ENCODE measurements around the gene ESRRG. TPM values are rescaled to one million over a fixed set of nuclear protein-coding genes. Genes with fewer than 3 reads are reported as not detected.

The ESRRG gene
- total and polyA plus RNA-seq, 12 donors: 3.8 to 49.5 (median 35.9) TPM

DNA sequence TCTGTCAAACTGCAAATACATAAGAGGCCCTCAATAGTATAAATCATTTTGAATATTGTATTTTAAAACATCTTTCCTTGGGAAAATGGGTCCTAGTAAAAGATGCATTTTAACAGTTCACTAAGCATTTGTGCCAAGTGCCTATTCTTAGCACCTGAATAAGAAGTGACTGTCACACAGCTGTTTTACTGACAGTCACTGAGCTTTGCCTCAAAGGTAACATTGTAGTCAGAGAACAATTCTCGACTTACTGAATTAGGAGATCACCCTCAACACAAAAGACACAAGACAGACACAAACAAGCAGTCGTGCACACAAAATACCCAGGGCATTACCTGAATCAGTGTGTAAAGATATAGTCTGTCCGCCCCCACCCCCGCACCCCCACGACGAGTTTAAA lies 408 bp downstream of the ESRRG start:
- Histone ChIP-seq H3K9me3 (no peaks in the 10 kb centered on the region), H3K27ac (peak overlapping the region in 9 of 10 donors; percentile 29 to 67 (median 50)), H3K27me3 (peaks cover 0 to 56% (median 28%) of the 10 kb centered on the region in 7 donors), H3K36me3 (no peaks in the 10 kb centered on the region), H3K4me1 (peaks cover 0 to 8% (median 0%) of the 10 kb centered on the region in 9 donors), H3K4me3 (peak overlapping the region; percentile 12 to 57 (median 45))
- ATAC-seq (peak in 7 of 8 donors; percentile 50 to 76 (median 73)), DNase-seq (no peak)
- intact Hi-C loops (cut with DNase I): loop anchor here in 3 of 10 donors (5.0 to 10.0 kb wide), 3 partner anchors 118 to 408 kb away; no protein-coding TSS in a partner anchor
- TF ChIP-seq, protein P1, sequence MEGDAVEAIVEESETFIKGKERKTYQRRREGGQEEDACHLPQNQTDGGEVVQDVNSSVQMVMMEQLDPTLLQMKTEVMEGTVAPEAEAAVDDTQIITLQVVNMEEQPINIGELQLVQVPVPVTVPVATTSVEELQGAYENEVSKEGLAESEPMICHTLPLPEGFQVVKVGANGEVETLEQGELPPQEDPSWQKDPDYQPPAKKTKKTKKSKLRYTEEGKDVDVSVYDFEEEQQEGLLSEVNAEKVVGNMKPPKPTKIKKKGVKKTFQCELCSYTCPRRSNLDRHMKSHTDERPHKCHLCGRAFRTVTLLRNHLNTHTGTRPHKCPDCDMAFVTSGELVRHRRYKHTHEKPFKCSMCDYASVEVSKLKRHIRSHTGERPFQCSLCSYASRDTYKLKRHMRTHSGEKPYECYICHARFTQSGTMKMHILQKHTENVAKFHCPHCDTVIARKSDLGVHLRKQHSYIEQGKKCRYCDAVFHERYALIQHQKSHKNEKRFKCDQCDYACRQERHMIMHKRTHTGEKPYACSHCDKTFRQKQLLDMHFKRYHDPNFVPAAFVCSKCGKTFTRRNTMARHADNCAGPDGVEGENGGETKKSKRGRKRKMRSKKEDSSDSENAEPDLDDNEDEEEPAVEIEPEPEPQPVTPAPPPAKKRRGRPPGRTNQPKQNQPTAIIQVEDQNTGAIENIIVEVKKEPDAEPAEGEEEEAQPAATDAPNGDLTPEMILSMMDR (IDR thresholded peaks at IDR 0.05): no peak
- WGBS, 2 donors: 1 to 2% methylated on average over 6 of the region's 6 CpGs

DNA sequence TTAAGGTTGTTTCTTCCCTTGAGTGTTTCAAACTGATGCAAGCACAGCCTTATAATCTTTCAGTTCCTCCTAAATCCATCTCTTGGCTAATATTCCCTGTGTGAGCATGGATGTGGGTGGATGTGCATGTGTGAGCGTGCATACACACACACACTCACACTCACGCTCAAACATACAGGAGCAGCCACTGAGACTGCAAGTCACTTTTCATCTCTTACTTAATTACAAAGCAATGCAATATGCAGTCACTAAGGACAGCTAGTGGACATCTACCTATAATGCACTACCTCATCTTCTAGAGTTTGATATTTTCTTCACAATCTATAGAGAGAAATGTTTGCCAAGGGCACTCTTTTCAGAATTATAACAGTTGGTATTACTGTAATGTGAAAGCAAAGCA lies 1.4 kb downstream of the ESRRG start:
- ATAC-seq (peak in 5 of 8 donors; percentile 27 to 58 (median 50)), DNase-seq (no peak)
- intact Hi-C loops (cut with DNase I): loop anchor here in 3 of 10 donors (5.0 to 10.0 kb wide), 3 partner anchors 117 to 407 kb away; no protein-coding TSS in a partner anchor
- H3K4me3 ChIP-seq: peak overlapping the region in 9 of 10 donors; percentile 25 to 57 (median 49)
- peaks cover 0 to 8% (median 0%) of the 10 kb centered on the region in 9 donors for H3K4me1 ChIP-seq
- peak overlapping the region in 9 of 10 donors; percentile 14 to 67 (median 41) for H3K27ac ChIP-seq
- TF ChIP-seq, protein P1 (IDR thresholded peaks at IDR 0.05): peak in 3 of 9 donors; percentile 18 to 25 (median 21)
- peaks cover 0 to 56% (median 28%) of the 10 kb centered on the region in 7 donors for H3K27me3 ChIP-seq
- 36 to 45% methylated on average over 2 of the region's 2 CpGs for WGBS, 2 donors
- H3K9me3 ChIP-seq: no peaks in the 10 kb centered on the region
- H3K36me3 ChIP-seq: no peaks in the 10 kb centered on the region

DNA sequence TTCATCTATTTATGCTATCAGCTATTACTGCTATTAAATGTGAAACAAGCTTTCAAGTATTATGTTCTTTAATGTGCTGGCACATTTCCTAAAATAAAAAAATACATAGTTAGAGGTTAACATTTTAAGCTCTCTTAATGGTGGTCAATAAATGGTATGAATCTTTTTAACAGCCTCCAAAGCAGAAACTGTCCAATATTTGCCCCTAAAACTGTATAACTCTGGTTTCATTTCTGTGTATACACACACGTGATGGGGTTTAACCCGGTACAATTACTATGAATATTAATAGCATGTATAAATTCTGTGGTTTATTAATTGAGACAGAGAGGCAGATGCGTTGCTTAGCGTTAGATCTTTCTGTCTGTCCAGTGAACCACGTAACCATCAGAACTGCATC lies 2.2 kb downstream of the ESRRG start:
- 40 to 53% methylated on average over 5 of the region's 5 CpGs for WGBS, 2 donors
- Histone ChIP-seq H3K4me1 (peaks cover 0 to 8% (median 4%) of the 10 kb centered on the region in 9 donors), H3K27ac (peak overlapping the region in 5 of 10 donors; percentile 23 to 59 (median 40)), H3K4me3 (peak overlapping the region in 9 of 10 donors; percentile 25 to 57 (median 49)), H3K36me3 (no peaks in the 10 kb centered on the region), H3K9me3 (no peaks in the 10 kb centered on the region), H3K27me3 (peaks cover 0 to 54% (median 28%) of the 10 kb centered on the region in 7 donors)
- intact Hi-C loops (cut with DNase I): loop anchor here in 3 of 10 donors (5.0 to 10.0 kb wide), 3 partner anchors 116 to 406 kb away; no protein-coding TSS in a partner anchor
- no peak for ATAC-seq
- DNase-seq: no peak
- TF ChIP-seq, protein P1 (IDR thresholded peaks at IDR 0.05): no peak

DNA sequence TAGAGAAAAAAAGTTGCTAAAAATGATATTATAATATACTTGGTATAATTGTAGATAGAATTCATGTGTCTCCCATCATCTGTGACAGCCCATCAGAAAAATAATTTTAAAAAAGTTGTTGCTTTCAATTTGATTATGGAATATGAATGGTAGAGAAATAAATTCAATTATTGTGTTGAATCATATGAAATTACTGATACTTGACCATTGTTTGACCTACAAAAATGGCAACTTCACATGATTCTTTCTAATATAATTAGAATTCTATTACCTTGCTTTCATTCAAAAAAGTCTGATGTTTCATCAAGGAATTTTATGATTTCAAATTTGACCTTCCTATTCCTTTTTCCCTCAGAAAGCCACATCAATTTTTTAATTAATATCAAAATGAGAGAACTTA lies 11.5 kb downstream of the ESRRG start:
- TF ChIP-seq, protein P1 (IDR thresholded peaks at IDR 0.05): no peak
- DNase-seq: no peak
- no peaks in the 10 kb centered on the region for H3K36me3 ChIP-seq
- ATAC-seq: no peak
- H3K4me3 ChIP-seq: no peak overlapping the region
- peaks cover 0 to 3% (median 0%) of the 10 kb centered on the region in 7 donors for H3K27me3 ChIP-seq
- H3K9me3 ChIP-seq: no peaks in the 10 kb centered on the region
- H3K27ac ChIP-seq: no peak overlapping the region
- intact Hi-C loops (cut with DNase I): loop anchor here in 1 of 10 donors (10.0 kb wide), 1 partner anchor 107 kb away; no protein-coding TSS in a partner anchor
- H3K4me1 ChIP-seq: peaks cover 0 to 24% (median 7%) of the 10 kb centered on the region in 9 donors
